ENCODE data around the gene CSNK1D. TPM values are rescaled to one million over a fixed set of nuclear protein-coding genes. Genes with fewer than 3 reads are reported as not detected.

The CSNK1D gene
- total and polyA plus RNA-seq, 7 experiments from 2014 or later: 46.1 to 249 (median 170) TPM

DNA sequence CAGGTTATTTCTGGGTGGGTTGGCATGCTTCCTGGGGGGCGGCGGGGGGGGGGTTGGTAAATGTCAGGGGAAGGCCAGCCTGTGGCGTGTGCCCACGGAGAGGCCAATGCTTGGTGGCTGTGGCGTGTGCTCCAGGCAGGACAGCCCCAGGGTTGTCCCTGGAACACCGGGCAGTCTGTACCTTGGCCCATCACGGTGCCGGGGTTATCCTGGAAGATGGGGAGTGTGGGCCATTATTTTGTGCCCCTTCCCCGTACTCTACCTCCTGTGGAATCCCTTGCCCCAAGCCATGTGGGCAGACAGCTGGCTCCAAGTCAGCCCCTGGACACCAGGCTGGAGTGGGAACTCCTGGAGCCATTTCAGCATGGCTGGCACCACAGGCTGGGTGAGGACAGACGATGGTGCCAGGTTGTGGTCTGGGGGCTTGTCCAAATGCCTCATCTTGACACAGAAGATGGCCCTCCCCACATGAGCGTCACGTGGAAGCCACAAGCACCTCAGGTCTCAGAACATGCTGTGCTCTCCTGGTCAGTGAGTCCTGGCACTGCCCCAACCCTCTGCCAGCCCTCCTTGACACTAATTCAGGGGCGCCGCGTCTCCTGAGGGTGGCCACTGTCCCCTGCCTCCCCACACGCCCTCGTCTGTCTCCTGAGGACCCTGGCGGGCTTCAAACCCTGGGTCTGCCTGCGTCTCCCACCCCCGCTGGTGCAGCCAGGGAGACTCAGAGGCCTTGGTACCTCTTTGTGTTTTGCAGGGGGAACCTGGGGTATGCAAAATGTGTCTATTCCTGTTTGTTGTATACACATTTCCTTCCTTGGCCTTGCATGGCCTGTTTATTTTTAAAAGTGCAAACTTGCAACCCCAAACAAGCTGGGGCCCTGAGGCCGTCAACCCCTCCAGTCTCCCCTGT, 40.4 kb downstream of the CSNK1D start:
- peaks cover 20 to 40% of the 10 kb centered on the region in 2 donors for H3K4me1 ChIP-seq (ENCODE audit: control insufficient read depth in 2 of 2, insufficient read depth in 2 of 2, low read length in 2 of 2)

DNA sequence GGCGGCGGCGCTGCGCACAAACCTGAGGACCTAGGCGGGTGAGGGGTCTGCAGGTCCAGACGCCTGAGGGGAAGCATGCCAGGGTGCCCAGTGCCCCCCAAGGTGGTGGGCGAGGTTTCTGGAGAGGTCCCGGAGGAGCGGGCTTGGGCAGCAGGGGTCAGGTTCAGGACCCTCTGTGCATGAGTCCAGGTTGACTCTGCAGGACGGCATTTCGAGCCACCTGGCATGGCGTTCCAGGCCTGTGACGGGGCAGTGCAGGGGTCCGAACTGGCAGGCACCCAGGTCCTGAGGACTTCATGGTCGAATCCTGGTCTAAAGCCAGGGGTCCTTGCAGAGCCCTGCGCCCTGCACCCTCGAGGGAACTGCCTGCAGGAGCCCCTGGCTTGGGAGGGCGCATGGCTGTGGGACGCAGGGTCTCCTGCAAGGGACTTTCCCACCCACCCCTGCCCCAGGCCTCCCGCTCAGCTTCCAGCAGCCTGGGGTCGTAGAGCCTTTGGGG, 41.1 kb downstream of the CSNK1D start:
- ChIA-PET CTCF (no interaction called here), POLR2A (interaction anchor here (0.8 kb wide), 1 partner anchor 85 kb away, joined by 4 read pairs; the partner anchor contains the start of gene CD7)
- DNase-seq (no peak), ATAC-seq (no peak)
- Mint-ChIP-seq H3K9me3 (no peaks in the 10 kb centered on the region), H3K4me1 (peaks cover 6 to 25% (median 12%) of the 10 kb centered on the region in 7 donors), H3K4me3 (no peak overlapping the region), H3K27ac (peak overlapping the region in 1 of 9 donors; percentile 13), H3K27me3 (no peaks in the 10 kb centered on the region), H3K36me3 (peaks cover 0 to 4% (median 0%) of the 10 kb centered on the region in 5 donors)
- H3K27me3 ChIP-seq (ENCODE audit: control insufficient read depth in 2 of 2, insufficient read depth in 2 of 2, low read length in 2 of 2): no peaks in the 10 kb centered on the region
- H3K27ac ChIP-seq (ENCODE audit: low read depth, low read length): no peak overlapping the region
- H3K9me3 ChIP-seq (ENCODE audit: control insufficient read depth in 2 of 3, low read length in 3 of 3): no peaks in the 10 kb centered on the region
- H3K4me1 ChIP-seq (ENCODE audit: control insufficient read depth in 2 of 2, insufficient read depth in 2 of 2, low read length in 2 of 2): peaks cover 25 to 41% of the 10 kb centered on the region in 2 donors
- H3K4me3 ChIP-seq (ENCODE audit: low read length): no peak overlapping the region
- peaks cover 0 to 4% (median 0%) of the 10 kb centered on the region in 3 experiments for H3K36me3 ChIP-seq (ENCODE audit: control insufficient read depth in 2 of 3, insufficient read depth in 3 of 3, low read length in 3 of 3)
- intact Hi-C loops (cut with micrococcal nuclease): loop anchor here in 1 of 2 donors (10.0 kb wide), 1 partner anchor 198 kb away; the partner anchor contains the start of genes DCXR and RAC3

More for the DNA sequence above, 40.4 kb downstream of the CSNK1D start:
- ATAC-seq (no peak), DNase-seq (no peak)
- Mint-ChIP-seq H3K4me1 (peaks cover 6 to 25% (median 11%) of the 10 kb centered on the region in 7 donors), H3K27me3 (no peaks in the 10 kb centered on the region), H3K36me3 (peaks cover 0 to 6% (median 0%) of the 10 kb centered on the region in 5 donors), H3K4me3 (peak overlapping the region in 4 of 10 donors; percentile 13 to 61 (median 52)), H3K27ac (peak overlapping the region in 6 of 9 donors; percentile 21 to 77 (median 42)), H3K9me3 (no peaks in the 10 kb centered on the region)
- no peak overlapping the region for H3K4me3 ChIP-seq (ENCODE audit: low read length)
- peaks cover 0 to 4% (median 0%) of the 10 kb centered on the region in 3 experiments for H3K36me3 ChIP-seq (ENCODE audit: control insufficient read depth in 2 of 3, insufficient read depth in 3 of 3, low read length in 3 of 3)
- H3K27ac ChIP-seq (ENCODE audit: low read depth, low read length): peak overlapping the region; percentile 14
- intact Hi-C loops (cut with micrococcal nuclease): loop anchor here in 1 of 2 donors (10.0 kb wide), 1 partner anchor 198 kb away; the partner anchor contains the start of genes DCXR and RAC3
- POLR2A ChIA-PET: no interaction called here
- no peaks in the 10 kb centered on the region for H3K27me3 ChIP-seq (ENCODE audit: control insufficient read depth in 2 of 2, insufficient read depth in 2 of 2, low read length in 2 of 2)
- H3K9me3 ChIP-seq (ENCODE audit: control insufficient read depth in 2 of 3, low read length in 3 of 3): no peaks in the 10 kb centered on the region
- CTCF ChIA-PET: interaction anchor here (0.9 to 1.8 kb wide), 2 partner anchors 64 to 89 kb away, joined by 4 to 7 read pairs; no protein-coding TSS in a partner anchor

DNA sequence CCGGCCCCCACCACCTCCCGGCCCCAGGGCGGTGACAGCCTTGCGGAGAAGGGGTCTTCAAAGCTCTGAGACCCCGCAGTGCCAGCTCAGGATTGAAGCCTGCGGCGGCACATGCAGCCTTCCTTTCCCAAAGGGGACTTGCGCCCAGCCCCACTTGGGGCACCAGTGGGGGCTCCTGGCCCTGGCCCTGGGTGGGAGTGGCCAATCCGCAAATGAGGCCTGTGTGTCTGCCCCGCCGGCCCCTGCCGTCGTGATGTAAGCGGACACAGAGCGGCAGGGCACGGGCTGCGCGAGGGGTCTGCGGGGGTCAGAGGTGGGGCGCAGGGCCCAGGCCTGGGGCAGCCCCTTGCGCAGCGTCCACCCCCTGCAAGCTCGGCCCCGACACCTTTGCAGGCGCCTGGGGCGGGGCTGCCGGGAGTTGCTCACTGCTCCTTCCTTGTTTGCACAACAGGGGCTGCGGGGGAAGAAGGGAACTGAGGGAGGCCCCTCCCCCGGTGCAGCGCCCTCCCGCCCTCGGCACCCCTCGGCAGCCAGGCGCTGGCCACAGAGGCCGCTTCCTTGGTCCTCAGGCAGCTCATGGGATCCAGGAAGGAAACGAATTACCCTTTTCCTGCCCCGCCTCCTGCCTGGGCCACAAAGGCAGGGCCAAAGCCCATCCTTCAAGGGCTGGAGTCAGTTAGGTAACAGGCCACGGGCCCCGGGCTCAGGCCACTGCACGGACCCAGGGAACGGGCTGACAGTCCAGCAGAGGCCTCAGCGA, 41.8 kb downstream of the CSNK1D start:
- ChIA-PET CTCF (interaction anchor here (1.0 kb wide), 1 partner anchor 39 kb away, joined by 3 read pairs; no protein-coding TSS in a partner anchor), POLR2A (interaction anchor here (0.6 to 1.0 kb wide), 4 partner anchors 9 to 147 kb away, joined by 3 to 5 read pairs (median 4); partner anchors contain the start of gene CD7)
- intact Hi-C loops (cut with micrococcal nuclease): loop anchor here (1.0 to 10.0 kb wide), 2 partner anchors 15 to 197 kb away; partner anchors contain the start of genes DCXR (in 1 of the 2) and RAC3 (in 1 of the 2)
- no peaks in the 10 kb centered on the region for H3K27me3 Mint-ChIP-seq
- peak overlapping the region in 3 of 10 donors; percentile 19 to 79 (median 21) for H3K4me3 Mint-ChIP-seq
- Histone ChIP-seq H3K27ac (ENCODE audit: low read depth, low read length) (peak overlapping the region; percentile 57), H3K36me3 (ENCODE audit: control insufficient read depth in 2 of 3, insufficient read depth in 3 of 3, low read length in 3 of 3) (peaks cover 0 to under 1% (median 0%) of the 10 kb centered on the region in 3 experiments), H3K27me3 (ENCODE audit: control insufficient read depth in 2 of 2, insufficient read depth in 2 of 2, low read length in 2 of 2) (no peaks in the 10 kb centered on the region), H3K9me3 (ENCODE audit: control insufficient read depth in 2 of 3, low read length in 3 of 3) (no peaks in the 10 kb centered on the region), H3K4me1 (ENCODE audit: control insufficient read depth in 2 of 2, insufficient read depth in 2 of 2, low read length in 2 of 2) (peaks cover 26 to 41% of the 10 kb centered on the region in 2 donors), H3K4me3 (ENCODE audit: low read length) (no peak overlapping the region)
- no peaks in the 10 kb centered on the region for H3K9me3 Mint-ChIP-seq
- peak; percentile 7 for ATAC-seq
- no peak for DNase-seq
- peaks cover 6 to 28% (median 13%) of the 10 kb centered on the region in 7 donors for H3K4me1 Mint-ChIP-seq
- H3K36me3 Mint-ChIP-seq: peaks cover 0 to 4% (median 0%) of the 10 kb centered on the region in 5 donors
- peak overlapping the region in 1 of 9 donors; percentile 13 for H3K27ac Mint-ChIP-seq

DNA sequence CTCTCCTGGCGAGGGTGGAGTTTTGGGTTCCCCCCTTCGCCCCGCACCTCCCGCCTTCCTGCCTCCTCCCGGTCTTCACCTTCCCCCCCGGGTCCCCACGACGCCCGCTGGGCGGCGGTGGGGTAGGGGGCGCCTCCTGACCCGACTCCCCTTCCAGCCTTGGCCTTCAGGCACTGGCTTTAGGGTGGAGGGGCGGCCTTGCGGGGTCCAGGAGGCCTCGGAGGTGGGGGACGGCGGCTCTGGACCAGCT, 42.3 kb downstream of the CSNK1D start:
- H3K4me1 Mint-ChIP-seq: peaks cover 6 to 27% (median 13%) of the 10 kb centered on the region in 7 donors
- no peaks in the 10 kb centered on the region for H3K27me3 ChIP-seq (ENCODE audit: control insufficient read depth in 2 of 2, insufficient read depth in 2 of 2, low read length in 2 of 2)
- H3K27ac ChIP-seq (ENCODE audit: low read depth, low read length): peak overlapping the region; percentile 57
- peaks cover 0 to 4% (median 0%) of the 10 kb centered on the region in 5 donors for H3K36me3 Mint-ChIP-seq
- DNase-seq (no peak), ATAC-seq (no peak)
- no peaks in the 10 kb centered on the region for H3K36me3 ChIP-seq (ENCODE audit: control insufficient read depth in 2 of 3, insufficient read depth in 3 of 3, low read length in 3 of 3)
- no peaks in the 10 kb centered on the region for H3K9me3 ChIP-seq (ENCODE audit: control insufficient read depth in 2 of 3, low read length in 3 of 3)
- no peak overlapping the region for H3K27ac Mint-ChIP-seq
- intact Hi-C loops (cut with micrococcal nuclease): loop anchor here (1.0 to 10.0 kb wide), 2 partner anchors 15 to 196 kb away; partner anchors contain the start of genes DCXR (in 1 of the 2) and RAC3 (in 1 of the 2)
- H3K9me3 Mint-ChIP-seq: no peaks in the 10 kb centered on the region
- H3K27me3 Mint-ChIP-seq: no peaks in the 10 kb centered on the region
- H3K4me1 ChIP-seq (ENCODE audit: control insufficient read depth in 2 of 2, insufficient read depth in 2 of 2, low read length in 2 of 2): peaks cover 26 to 36% of the 10 kb centered on the region in 2 donors
- POLR2A ChIA-PET: interaction anchor here (0.6 to 1.0 kb wide), 3 partner anchors 9 to 147 kb away, joined by 3 to 5 read pairs (median 3); no protein-coding TSS in a partner anchor
- H3K4me3 Mint-ChIP-seq: peak overlapping the region in 1 of 10 donors; percentile 79
- CTCF ChIA-PET: interaction anchor here (1.0 kb wide), 1 partner anchor 39 kb away, joined by 3 read pairs; no protein-coding TSS in a partner anchor
- no peak overlapping the region for H3K4me3 ChIP-seq (ENCODE audit: low read length)

DNA sequence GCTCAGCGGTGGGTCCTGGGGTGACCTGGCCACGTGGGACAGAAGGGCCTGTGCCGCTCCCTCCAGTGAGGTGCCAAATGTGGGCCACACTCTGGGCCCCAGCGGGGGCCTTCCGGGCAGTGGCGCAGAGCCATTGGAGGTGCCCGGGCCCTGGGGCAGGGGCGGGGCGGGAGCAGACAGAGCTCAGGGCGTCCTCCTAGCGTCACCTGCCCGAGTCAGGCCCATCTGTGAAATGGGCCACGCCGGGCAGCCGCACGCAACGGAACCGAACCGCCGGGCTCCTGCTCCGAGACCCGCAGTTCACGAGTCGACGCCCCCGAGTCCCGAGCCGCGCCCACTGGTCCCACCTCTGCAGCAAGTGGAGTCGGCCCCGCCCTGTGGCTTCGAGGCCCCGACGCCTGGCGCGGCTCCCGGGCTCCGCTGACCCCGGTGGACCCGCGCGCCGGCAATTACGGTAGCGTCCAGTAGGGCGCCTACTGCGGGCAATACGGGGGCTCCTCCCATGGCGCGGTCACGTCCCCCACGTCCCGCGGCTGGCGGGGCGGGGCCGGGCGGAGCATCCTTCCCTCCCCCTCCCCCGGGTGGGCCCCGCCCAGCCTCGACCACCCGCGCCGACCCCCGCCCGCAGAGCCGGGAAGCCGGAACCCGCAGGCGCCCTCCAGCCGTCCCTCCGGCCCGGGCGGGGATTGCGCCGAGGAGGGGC, 42.7 kb downstream of the CSNK1D start:
- CTCF ChIA-PET: interaction anchor here (0.5 to 1.0 kb wide), 2 partner anchors 38 to 92 kb away, joined by 3 read pairs; no protein-coding TSS in a partner anchor
- intact Hi-C loops (cut with micrococcal nuclease): loop anchor here (1.0 to 10.0 kb wide), 2 partner anchors 14 to 196 kb away; partner anchors contain the start of genes DCXR (in 1 of the 2) and RAC3 (in 1 of the 2)

More for the DNA sequence above, 42.7 kb downstream of the CSNK1D start:
- Mint-ChIP-seq H3K27ac (no peak overlapping the region), H3K9me3 (no peaks in the 10 kb centered on the region), H3K4me3 (peak overlapping the region in 7 of 10 donors; percentile 74 to 96 (median 79)), H3K4me1 (peaks cover 6 to 23% (median 10%) of the 10 kb centered on the region in 7 donors), H3K27me3 (no peaks in the 10 kb centered on the region), H3K36me3 (peaks cover 0 to 4% (median 0%) of the 10 kb centered on the region in 5 donors)
- H3K27ac ChIP-seq (ENCODE audit: low read depth, low read length): peak overlapping the region; percentile 57
- ATAC-seq: peak; percentile 58
- no peaks in the 10 kb centered on the region for H3K27me3 ChIP-seq (ENCODE audit: control insufficient read depth in 2 of 2, insufficient read depth in 2 of 2, low read length in 2 of 2)
- H3K4me1 ChIP-seq (ENCODE audit: control insufficient read depth in 2 of 2, insufficient read depth in 2 of 2, low read length in 2 of 2): peaks cover 26 to 32% of the 10 kb centered on the region in 2 donors
- POLR2A ChIA-PET: interaction anchor here (0.6 to 1.0 kb wide), 4 partner anchors 10 to 148 kb away, joined by 3 to 5 read pairs (median 3); no protein-coding TSS in a partner anchor
- H3K4me3 ChIP-seq (ENCODE audit: low read length): peak overlapping the region; percentile 35
- H3K36me3 ChIP-seq (ENCODE audit: control insufficient read depth in 2 of 3, insufficient read depth in 3 of 3, low read length in 3 of 3): no peaks in the 10 kb centered on the region
- H3K9me3 ChIP-seq (ENCODE audit: control insufficient read depth in 2 of 3, low read length in 3 of 3): no peaks in the 10 kb centered on the region
- peak in 2 of 9 donors; percentile 47 to 82 for DNase-seq
